HG03039 (cell line): ENCODE data around the gene CDHR1.
A peak's percentile ranks its signal among the peaks of the same experiment; 100 is the strongest.

ENCODE experiments used
- ATAC-seq: cut with Tn5 transposase; IDR thresholded peaks from one replicate; pipeline ENCODE4 v1.9.1; 2021; ENCODE audit warnings: mild to moderate bottlenecking, moderate library complexity; ENCODE audit not compliant: unreplicated experiment

The CDHR1 gene

DNA sequence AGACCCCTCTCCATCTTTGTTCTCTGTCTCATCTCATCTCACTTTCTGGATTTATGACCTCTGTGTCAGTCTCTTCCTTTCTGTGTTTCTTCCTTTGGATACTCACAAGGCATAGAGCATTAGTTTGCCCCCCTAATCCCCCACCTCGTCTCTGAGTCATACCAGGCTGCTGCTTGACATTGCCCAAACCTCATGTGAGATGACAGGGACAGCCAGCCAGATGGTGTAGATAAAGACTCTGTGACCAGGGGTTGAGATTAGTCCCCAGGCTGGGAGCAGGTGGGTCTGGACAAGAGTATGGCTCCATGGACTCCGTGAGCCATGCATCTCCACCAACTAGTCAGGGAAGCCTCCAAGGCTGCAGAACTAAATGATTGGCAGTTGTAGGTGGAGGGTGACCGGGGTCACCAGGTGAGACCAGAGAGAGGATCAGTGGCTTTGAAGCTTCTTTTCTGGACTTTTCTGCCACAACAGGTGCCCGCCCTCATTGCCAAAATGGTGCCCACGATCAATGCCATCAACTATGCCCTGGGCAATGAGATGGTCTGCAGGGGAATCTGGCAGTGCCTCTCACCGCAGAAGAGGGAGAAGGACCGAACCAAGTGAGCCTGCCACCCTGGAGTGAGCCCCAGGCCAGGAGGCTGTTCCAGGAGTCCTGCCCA is 63.8 kb downstream of the CDHR1 start:
- no peak for ATAC-seq

DNA sequence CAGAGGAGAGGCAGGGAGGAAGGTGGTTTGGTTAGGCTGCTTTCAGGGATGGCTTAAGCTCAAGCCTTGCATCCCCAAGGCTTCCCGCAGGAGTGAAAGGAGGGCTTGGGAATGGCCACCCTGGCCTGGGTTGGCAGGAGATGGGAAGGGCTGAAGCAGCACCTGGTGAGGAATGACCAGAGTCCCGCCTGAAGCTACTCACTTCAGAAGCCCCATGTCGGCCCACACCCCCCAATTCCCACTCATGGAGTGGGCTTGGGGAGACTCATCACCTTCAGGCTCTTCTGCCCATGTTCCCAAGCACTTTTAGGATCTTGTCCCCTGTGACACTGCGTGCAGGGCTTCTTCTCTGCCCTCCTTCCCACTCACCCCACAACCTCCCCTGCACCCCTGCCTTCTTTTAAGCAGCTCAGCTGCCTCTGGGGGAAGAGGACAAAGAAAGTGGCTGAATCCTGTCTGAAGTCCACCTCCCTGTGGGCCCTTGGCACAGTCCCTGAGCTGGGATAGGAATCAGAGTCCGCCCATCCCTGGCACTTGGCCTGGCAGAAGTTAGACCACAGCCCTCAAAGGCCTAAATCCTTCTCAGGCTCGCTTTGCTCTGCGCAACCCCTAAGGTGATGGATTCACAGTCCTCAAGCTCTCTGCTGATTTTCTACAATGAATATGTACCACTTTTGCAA is 67.0 kb downstream of the CDHR1 start:
- no peak for ATAC-seq

DNA sequence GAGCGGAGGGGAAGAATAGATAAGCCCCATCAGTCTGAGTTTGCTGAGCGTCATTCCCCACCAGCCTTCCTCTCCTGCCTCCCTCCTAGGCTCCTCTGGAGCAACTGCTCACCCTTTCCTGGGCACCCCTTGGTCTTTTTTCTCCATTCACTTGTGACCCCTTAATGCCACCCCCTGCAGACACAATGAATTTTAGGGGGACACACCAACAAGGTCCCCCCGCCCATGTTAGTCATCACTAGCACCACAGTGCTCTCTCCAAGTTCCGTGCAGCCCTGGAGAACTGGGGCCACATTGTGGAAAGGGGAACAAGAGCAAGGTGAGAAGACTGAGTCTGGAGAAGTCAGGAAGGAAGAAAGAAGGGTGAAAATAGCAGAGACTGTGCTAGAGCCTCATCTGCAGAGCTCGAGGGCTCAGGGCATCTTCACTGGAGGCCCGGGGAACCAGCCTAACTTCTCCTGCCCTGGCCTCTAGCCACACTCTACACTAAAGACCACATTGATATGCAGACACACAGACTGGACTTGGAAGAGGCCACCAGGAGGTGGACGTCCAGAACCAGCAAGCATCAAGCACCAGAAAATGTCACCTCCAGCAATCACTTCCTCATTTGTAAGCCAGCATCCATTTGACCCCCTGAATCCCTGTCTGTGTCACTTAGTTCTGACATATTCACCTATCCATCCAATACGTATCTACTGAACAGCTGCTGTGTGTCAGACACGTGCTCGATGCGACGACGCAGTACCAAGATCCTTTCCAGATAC is 68.0 kb downstream of the CDHR1 start:
- no peak for ATAC-seq

DNA sequence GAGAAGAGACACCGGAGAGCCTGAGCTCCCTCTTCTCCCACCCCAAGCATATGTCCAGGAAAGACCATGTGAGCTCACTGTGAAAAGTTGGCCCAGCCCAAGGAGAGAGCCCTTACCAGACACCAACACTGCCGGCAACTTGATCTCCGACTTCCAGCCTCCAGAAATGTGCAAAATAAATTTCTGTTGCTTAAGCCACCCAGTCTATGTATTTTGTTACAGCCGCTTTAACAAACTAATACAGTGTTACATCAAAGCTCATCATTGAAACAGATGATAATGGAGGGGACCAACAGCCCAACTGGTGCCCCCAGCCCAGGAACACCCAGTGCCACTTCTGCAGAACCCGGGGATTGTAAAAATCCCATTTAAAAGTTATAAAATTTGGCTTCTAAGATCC is 69.4 kb downstream of the CDHR1 start:
- ATAC-seq: no peak

DNA sequence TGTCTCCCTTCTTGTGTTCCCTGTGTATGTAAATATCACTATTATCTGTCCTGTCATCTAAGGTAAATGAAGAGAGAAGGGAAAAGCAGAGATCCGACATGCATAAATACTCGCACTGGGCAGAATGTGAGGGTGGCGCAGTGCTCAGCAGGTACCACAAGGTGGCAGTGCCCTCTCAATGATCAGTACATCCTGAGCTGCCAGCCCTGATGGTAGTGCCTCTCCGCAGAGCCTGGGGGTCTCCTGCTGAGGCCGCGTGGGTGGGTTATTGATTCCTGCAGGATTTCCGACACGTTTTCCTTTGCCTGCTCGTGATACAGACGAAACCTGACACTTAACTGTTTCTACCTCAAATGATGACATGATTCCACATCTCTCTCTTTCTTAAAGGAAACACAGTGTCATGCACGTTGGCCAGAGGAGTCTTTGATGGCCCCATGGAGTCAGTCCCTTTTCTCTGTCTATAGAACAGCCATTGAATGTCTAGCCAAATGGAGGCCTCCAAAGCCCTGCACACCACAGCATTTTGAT is 70.3 kb downstream of the CDHR1 start:
- peak; percentile 78 for ATAC-seq

DNA sequence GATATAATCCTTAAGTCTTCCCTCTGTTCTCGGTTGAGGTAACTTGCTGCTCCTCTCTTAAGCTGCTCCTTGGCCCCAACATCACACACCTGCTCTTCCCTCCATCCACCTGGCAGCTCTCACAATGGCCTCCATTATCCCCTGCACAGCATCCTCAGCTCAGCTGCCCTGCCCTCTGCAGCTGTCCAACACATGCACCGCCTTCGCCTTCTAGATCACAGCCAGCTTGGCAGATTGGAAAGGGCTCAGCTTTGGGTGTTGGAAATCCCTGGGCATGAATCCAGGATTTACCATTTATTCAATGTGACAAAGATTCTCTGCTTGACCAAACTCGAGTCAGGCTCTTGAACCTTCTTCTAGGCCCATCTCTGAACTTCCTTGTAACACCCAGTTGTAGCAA is 71.1 kb downstream of the CDHR1 start:
- ATAC-seq: no peak

DNA sequence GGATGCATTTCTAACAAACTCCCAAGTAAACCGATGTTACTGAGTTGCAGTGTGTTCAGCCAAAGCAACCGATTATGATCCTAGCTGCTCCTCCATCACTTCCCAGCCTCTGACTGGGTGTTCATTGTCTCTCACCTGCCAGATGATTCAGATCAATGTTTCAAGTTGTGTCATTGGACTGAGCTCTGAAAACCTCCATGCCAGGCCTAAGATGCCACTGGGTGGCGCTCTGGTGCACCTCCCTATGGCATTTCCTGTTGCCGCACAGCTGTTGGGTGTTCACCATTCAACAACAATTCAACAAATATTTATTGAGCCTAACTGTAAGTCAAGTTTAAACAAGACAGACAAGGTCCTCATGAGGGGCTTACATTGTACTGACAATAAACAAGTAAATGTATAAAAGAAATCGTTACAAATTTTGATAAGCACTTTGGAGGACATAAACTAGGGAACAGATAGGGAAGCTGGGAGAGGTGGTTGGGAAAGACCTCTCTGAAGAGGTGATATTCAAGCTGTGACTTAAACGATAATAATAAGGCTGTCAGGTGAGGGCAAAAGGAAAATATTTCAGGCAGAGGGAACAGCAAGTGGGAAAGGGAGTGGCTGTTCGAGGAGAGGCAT is 73.3 kb downstream of the CDHR1 start:
- ATAC-seq: peak; percentile 67

DNA sequence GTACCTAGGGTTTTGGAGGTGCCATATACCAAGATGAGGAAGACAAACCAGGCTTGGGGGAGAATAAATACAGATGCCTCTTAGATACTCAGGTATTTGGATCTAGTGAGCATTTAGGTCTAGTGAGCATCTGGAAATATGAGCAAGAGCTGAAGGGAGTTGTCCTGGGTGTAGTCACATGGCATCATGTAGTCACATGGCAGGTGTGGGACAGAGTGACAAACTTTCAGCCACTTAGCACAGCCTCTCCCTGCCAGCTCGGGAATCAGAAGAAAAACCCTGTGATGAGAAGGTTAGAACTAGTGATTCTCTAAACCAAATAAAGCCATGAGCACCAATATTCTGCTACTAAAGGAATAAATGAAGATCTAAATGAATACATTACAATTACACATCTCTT is 74.8 kb downstream of the CDHR1 start:
- ATAC-seq: no peak
